ENCODE data around the gene AOPEP.
A peak's percentile ranks its signal among the peaks of the same experiment; 100 is the strongest.

AOPEP gene

DNA sequence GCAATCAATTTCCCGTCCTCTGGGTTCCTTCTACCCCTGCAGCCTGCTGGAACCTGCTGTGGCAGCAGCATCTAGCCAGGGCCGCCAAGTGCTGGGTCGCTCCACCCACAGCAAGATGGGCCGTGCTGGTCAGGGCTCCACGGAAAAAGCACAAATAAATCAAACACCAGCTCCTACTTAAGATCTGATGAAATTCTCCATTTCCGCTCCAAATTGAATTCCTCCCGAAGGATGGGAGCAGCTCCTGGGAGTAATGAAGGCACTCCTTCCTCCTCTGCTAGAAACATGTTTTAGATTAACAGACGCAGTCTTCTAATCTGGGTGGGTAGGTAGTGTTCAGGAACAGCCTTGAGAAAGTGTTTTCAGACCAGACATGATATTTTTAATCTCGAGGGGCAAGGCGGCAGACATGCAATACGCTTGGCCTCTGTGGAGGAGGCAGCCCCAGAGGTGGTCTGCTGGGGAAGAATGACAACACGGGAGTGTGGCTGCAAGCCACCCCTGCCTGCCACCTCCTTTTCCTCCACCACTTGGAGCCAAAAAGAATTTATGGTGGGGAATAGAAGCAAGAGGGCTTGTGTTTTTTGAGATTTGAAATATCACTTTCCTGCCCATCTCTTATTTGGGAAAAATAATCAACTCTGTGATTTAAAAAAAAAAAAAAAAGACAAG, 194.1 kb downstream of the AOPEP start:
- Histone ChIP-seq H3K9ac (ENCODE audit: low read length) (no peak overlapping the region), H3K27me3 (ENCODE audit: control insufficient read depth, insufficient read depth, low read length) (no peaks in the 10 kb centered on the region), H3K4me1 (ENCODE audit: control insufficient read depth, insufficient read depth, low read length) (peaks cover 22% of the 10 kb centered on the region), H3K27ac (ENCODE audit: low read depth, low read length) (peak overlapping the region; percentile 75), H3K4me3 (ENCODE audit: low read length) (no peak overlapping the region), H3K36me3 (ENCODE audit: control insufficient read depth, insufficient read depth, low read length) (no peaks in the 10 kb centered on the region)

- peak overlapping the region; percentile 75 for H3K27ac ChIP-seq (ENCODE audit: low read depth, low read length)
- no peaks in the 10 kb centered on the region for H3K27me3 ChIP-seq (ENCODE audit: control insufficient read depth, insufficient read depth, low read length)
- H3K4me3 ChIP-seq (ENCODE audit: low read length) = peak overlapping the region; percentile 5
- H3K9ac ChIP-seq (ENCODE audit: low read length) = no peak overlapping the region
- H3K36me3 ChIP-seq (ENCODE audit: control insufficient read depth, insufficient read depth, low read length) = no peaks in the 10 kb centered on the region
- H3K4me1 ChIP-seq (ENCODE audit: control insufficient read depth, insufficient read depth, low read length) = peaks cover 22% of the 10 kb centered on the region
Observed at GRCh38 chr9:94921092-94921471, 194.6 kb downstream of the AOPEP start.

DNA sequence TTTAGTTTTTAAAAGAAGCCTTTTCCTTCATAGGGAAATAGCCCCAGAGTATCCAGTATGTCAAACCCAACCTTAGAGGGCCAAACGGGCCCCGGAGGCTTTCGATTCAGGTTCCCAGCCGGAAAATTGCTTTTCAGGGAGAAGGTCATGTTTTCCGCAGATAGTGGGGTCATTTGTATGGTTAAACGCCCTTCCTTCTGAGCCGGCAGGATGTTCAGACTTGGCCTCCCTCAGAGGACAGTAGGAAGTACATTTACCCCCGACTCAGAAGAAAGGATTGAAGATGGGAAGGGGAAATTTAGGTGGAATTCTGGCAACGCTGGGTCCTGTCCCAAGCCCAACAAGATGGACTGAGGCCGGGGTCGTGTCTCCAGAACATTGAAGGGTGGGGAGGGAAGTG, 195.2 kb downstream of the AOPEP start:
- no peaks in the 10 kb centered on the region for H3K36me3 ChIP-seq (ENCODE audit: control insufficient read depth, insufficient read depth, low read length)
- H3K4me1 ChIP-seq (ENCODE audit: control insufficient read depth, insufficient read depth, low read length) = peaks cover 22% of the 10 kb centered on the region
- no peak overlapping the region for H3K9ac ChIP-seq (ENCODE audit: low read length)
- H3K27me3 ChIP-seq (ENCODE audit: control insufficient read depth, insufficient read depth, low read length) = no peaks in the 10 kb centered on the region
- peak overlapping the region; percentile 75 for H3K27ac ChIP-seq (ENCODE audit: low read depth, low read length)
- peak overlapping the region; percentile 16 for H3K4me3 ChIP-seq (ENCODE audit: low read length)

DNA sequence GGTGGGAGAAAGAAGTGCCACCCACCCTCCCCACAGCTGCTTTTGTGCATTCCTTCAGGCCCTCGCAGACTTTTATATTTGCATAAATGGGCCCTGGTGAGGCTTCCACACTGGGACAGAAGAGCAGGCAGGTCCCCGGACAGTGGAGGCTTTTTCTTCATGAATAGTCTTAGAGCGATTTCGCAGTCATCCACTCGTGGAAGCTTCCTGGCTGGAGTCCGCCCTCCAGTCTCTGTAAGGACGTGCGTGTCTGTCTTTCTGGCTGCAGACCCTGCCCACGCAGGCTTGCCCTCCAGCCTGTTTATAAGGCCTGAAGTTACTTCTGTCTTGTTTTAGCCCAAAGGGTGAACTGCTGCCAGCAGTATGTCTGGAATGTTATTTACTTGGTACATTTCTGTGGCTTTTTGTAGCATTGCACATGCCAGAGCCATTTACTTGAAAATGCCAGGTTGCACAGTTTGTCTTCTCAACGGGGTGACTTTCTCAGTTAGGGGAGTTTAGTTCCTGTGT, 195.7 kb downstream of the AOPEP start:
- H3K4me3 ChIP-seq (ENCODE audit: low read length) = no peak overlapping the region
- no peaks in the 10 kb centered on the region for H3K27me3 ChIP-seq (ENCODE audit: control insufficient read depth, insufficient read depth, low read length)
- H3K27ac ChIP-seq (ENCODE audit: low read depth, low read length) = peak overlapping the region; percentile 75
- H3K9ac ChIP-seq (ENCODE audit: low read length) = no peak overlapping the region
- peaks cover 22% of the 10 kb centered on the region for H3K4me1 ChIP-seq (ENCODE audit: control insufficient read depth, insufficient read depth, low read length)
- H3K36me3 ChIP-seq (ENCODE audit: control insufficient read depth, insufficient read depth, low read length) = no peaks in the 10 kb centered on the region

- Histone ChIP-seq H3K9ac (ENCODE audit: low read length) (no peak overlapping the region), H3K36me3 (ENCODE audit: control insufficient read depth, insufficient read depth, low read length) (no peaks in the 10 kb centered on the region), H3K4me3 (ENCODE audit: low read length) (no peak overlapping the region), H3K27ac (ENCODE audit: low read depth, low read length) (peak overlapping the region; percentile 75), H3K27me3 (ENCODE audit: control insufficient read depth, insufficient read depth, low read length) (no peaks in the 10 kb centered on the region), H3K4me1 (ENCODE audit: control insufficient read depth, insufficient read depth, low read length) (peaks cover 22% of the 10 kb centered on the region)
Observed at GRCh38 chr9:94922691-94923107, 196.2 kb downstream of the AOPEP start.

DNA sequence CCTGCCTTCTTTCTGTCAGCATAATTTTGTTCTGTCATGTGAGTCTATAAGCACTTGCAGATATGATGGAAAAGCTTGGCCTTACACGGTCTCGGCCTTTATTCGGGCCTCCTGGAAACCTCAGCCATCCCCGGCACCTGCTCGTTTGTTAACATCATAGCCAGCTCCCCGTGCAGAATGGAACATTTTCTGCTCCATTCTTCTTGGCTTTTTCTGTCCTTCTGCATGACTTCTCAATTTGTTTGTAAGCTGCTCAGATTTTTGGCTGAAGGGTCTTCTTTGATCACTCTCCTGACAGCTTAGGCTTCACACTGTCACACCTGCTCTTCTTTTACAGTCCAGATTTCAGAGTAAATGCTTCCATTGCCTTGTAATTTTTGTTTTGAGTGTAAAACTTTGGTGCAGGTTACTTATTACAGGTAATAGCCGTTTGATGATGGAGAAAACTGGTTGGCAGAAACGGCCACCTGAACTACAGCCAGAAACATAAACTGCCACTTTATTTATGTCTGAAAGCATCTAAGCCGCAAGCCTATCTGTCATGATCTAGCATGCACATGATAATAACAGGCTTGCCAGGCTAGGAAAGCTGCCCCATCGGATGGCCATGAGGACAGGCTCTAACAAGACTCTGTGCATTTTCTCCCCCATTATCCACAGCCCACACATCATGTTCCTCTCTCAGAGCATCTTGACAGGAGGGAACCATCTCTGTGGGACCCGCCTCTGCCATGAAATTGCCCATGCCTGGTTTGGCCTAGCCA, 197.0 kb downstream of the AOPEP start:
- H3K27me3 ChIP-seq (ENCODE audit: control insufficient read depth, insufficient read depth, low read length) = no peaks in the 10 kb centered on the region
- no peak overlapping the region for H3K4me3 ChIP-seq (ENCODE audit: low read length)
- H3K4me1 ChIP-seq (ENCODE audit: control insufficient read depth, insufficient read depth, low read length) = peaks cover 22% of the 10 kb centered on the region
- H3K9ac ChIP-seq (ENCODE audit: low read length) = no peak overlapping the region
- no peaks in the 10 kb centered on the region for H3K36me3 ChIP-seq (ENCODE audit: control insufficient read depth, insufficient read depth, low read length)
- H3K27ac ChIP-seq (ENCODE audit: low read depth, low read length) = peak overlapping the region; percentile 75

DNA sequence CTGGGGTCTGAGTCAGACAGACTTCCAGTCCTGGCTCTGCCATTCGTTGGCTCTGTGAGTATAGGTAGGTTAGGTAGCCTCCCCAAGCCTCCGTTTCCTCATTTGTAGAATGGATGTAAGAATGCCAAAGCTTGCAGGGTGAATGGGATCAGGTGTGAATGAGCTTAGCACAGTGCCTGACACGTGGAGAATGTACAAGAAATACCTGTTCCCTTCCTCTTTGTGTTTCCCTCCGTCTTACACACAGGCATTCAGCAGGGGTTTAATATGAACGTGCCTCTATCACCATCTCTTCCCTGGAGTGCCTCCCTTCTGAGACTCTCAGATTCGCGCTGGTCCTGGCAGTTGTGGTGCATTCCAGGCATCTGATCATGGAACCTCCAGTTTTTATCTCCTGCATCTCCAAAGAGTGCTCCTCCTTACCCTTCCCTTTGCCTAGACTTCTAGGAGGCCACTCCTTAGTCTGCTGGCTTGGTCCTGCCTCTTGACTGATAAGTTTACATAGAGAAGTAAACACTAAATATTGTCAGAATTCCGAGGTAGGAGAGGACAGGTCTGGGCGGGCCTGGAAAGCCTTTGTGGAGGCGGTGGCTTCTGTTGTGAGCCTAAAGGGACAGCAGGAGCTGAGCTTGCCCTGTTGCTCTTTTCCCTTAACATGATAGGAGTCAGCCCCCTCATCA, 199.4 kb downstream of the AOPEP start:
- H3K9ac ChIP-seq (ENCODE audit: low read length) = no peak overlapping the region
- H3K36me3 ChIP-seq (ENCODE audit: control insufficient read depth, insufficient read depth, low read length) = no peaks in the 10 kb centered on the region
- no peaks in the 10 kb centered on the region for H3K27me3 ChIP-seq (ENCODE audit: control insufficient read depth, insufficient read depth, low read length)
- H3K4me1 ChIP-seq (ENCODE audit: control insufficient read depth, insufficient read depth, low read length) = peaks cover 18% of the 10 kb centered on the region
- no peak overlapping the region for H3K27ac ChIP-seq (ENCODE audit: low read depth, low read length)
- H3K4me3 ChIP-seq (ENCODE audit: low read length) = no peak overlapping the region

DNA sequence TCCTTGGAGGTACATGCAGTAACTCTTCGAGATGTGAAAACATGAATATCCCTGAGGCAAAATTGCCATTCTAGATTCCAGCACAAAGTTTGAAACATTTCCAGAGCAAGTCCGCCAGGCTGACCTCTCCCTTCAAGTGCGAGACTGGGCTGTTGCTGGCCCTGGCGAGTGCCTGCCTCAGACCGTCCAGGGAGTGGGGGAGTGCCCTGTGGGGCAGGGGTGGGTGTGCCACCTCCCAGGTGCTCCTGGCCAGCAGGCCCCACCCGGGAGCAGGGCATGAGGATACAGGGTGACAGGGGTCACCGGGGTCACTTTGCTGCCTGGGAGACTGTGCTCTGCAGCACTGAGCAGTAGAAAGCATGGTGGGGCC, 199.9 kb downstream of the AOPEP start:
- peaks cover 18% of the 10 kb centered on the region for H3K4me1 ChIP-seq (ENCODE audit: control insufficient read depth, insufficient read depth, low read length)
- H3K27me3 ChIP-seq (ENCODE audit: control insufficient read depth, insufficient read depth, low read length) = no peaks in the 10 kb centered on the region
- no peak overlapping the region for H3K4me3 ChIP-seq (ENCODE audit: low read length)
- H3K27ac ChIP-seq (ENCODE audit: low read depth, low read length) = no peak overlapping the region
- H3K36me3 ChIP-seq (ENCODE audit: control insufficient read depth, insufficient read depth, low read length) = no peaks in the 10 kb centered on the region
- H3K9ac ChIP-seq (ENCODE audit: low read length) = no peak overlapping the region

- H3K27ac ChIP-seq (ENCODE audit: low read depth, low read length) = no peak overlapping the region
Observed at GRCh38 chr9:94927048-94927761, 200.7 kb downstream of the AOPEP start.

DNA sequence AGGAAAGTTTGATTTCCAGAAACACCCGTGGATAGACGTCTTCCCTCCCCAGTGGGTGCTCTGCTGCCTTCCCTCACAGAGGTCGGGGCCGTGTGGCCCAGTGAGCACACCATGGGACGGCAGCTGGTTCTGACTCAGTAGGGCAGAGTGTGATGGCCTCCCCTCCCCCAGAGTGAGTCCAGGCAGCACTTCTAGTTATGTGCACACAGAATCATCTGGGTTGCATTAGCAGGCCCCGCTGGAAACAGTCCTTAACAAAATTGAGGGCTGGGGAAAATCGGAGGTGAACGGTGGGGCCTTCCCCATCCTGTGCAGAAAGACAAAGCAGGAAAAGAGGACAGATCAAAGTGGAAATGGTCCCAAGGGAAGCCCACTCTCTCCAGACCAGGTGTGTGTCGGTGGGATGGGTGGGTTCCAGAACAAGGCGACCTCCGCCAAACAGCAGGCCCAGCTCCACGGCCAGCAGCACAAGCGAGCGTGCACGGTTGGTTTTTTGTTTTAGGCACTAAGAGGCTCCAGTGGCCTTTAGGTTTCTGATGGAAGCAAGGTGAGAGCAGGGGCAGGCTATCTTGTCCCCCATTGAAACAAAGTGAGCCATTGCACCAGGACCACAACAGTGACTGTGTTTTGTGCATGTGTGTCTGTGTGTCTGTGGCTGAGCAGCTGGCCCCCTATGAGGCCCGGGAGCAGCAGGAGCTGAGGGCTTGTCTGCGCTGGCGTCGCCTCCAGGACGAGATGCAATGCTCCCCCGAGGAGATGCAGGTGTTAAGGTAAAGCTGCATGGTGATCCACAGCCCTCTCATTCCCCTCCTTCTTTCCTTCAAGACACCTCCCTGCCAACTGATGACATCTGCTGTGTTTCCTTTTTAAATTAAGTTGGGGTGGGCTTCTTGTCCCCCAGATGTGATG, 201.5 kb downstream of the AOPEP start:
- H3K36me3 ChIP-seq (ENCODE audit: control insufficient read depth, insufficient read depth, low read length) = no peaks in the 10 kb centered on the region
- no peak overlapping the region for H3K4me3 ChIP-seq (ENCODE audit: low read length)
- no peaks in the 10 kb centered on the region for H3K27me3 ChIP-seq (ENCODE audit: control insufficient read depth, insufficient read depth, low read length)
- peaks cover 2% of the 10 kb centered on the region for H3K4me1 ChIP-seq (ENCODE audit: control insufficient read depth, insufficient read depth, low read length)
- H3K9ac ChIP-seq (ENCODE audit: low read length) = no peak overlapping the region
- no peak overlapping the region for H3K27ac ChIP-seq (ENCODE audit: low read depth, low read length)

More at GRCh38 chr9:94927048-94927761, 200.7 kb downstream of the AOPEP start:
- Histone ChIP-seq H3K27me3 (ENCODE audit: control insufficient read depth, insufficient read depth, low read length) (no peaks in the 10 kb centered on the region), H3K4me3 (ENCODE audit: low read length) (no peak overlapping the region), H3K36me3 (ENCODE audit: control insufficient read depth, insufficient read depth, low read length) (no peaks in the 10 kb centered on the region), H3K4me1 (ENCODE audit: control insufficient read depth, insufficient read depth, low read length) (peaks cover 11% of the 10 kb centered on the region), H3K9ac (ENCODE audit: low read length) (no peak overlapping the region)

DNA sequence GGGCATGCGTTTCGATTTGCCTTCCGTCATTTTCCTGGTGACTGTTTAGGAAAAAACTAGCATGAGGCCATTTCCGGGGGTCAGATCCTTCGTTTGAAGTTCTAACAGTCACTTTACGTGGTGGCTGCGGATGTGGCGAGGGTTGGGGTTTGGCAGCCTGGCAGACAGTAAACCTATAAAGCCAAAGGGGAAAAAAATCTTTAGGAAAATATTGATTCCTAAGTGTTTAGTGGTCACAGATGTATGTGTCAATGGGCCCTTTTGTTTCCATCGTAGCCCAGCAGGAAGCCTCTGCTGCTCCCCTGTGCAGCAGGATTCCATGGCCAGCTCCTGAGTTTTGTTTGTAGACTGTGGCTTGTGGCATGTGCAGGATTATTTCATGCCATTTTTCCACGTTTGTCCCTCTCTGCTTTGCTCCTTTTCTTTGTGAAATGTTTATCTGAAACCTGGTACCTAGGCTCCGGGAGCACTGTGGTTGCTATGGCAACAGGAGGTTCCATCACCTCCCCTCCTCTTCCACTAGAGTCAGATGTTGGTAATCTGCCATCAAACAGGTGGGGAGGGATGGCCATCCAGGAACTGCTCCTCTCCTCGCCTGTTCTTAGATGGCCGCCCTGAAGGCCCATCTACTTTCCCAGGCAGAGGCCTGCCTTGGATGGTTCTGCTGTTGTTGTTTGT, 202.3 kb downstream of the AOPEP start:
- H3K27ac ChIP-seq (ENCODE audit: low read depth, low read length) = no peak overlapping the region
- no peaks in the 10 kb centered on the region for H3K27me3 ChIP-seq (ENCODE audit: control insufficient read depth, insufficient read depth, low read length)
- H3K4me3 ChIP-seq (ENCODE audit: low read length) = no peak overlapping the region
- no peak overlapping the region for H3K9ac ChIP-seq (ENCODE audit: low read length)
- no peaks in the 10 kb centered on the region for H3K36me3 ChIP-seq (ENCODE audit: control insufficient read depth, insufficient read depth, low read length)
- no peaks in the 10 kb centered on the region for H3K4me1 ChIP-seq (ENCODE audit: control insufficient read depth, insufficient read depth, low read length)

Measured in rectal smooth muscle tissue (tissue), 1 donor.